Lower lobe of right lung (tissue), 2 donors: ENCODE results near the gene SPATA18. TPM values are rescaled to one million over a fixed set of nuclear protein-coding genes. Genes with fewer than 3 reads are reported as not detected.

Source experiments
- ATAC-seq, 2 donors: fragments of 200-7000 bp; cut with Tn5 transposase; one replicate each; pipeline ENCODE4 v1.9.1; 2020 to 2022; ENCODE audit warnings: mild to moderate bottlenecking in 2 of 2, moderate library complexity in 2 of 2
- DNase-seq: peaks from one replicate; pipeline ENCODE4 v3.0.0-alpha.2; 2020
- H3K27ac ChIP-seq: fragments of 200-600 bp; one replicate; pipeline ENCODE4 v1.8.0; 2022
- H3K27me3 ChIP-seq: fragments of 200-600 bp; one replicate; pipeline ENCODE4 v1.8.0; 2022; ENCODE audit warnings: low read depth
- H3K36me3 ChIP-seq: fragments of 200-600 bp; one replicate; pipeline ENCODE4 v1.8.0; 2022; ENCODE audit warnings: mild to moderate bottlenecking
- H3K4me1 ChIP-seq: fragments of 200-600 bp; one replicate; pipeline ENCODE4 v1.8.0; 2022
- H3K4me3 ChIP-seq: fragments of 200-600 bp; one replicate; pipeline ENCODE4 v1.8.0; 2022; ENCODE audit warnings: mild to moderate bottlenecking
- H3K9me3 ChIP-seq: fragments of 200-600 bp; one replicate; pipeline ENCODE4 v1.8.0; 2022
- intact Hi-C: fragments of 100-400 bp; cut with DNase I; formaldehyde crosslinking; loops from one replicate; pipeline ENCODE4 v1.11.0; 2022
- total RNA-seq: library from RNA; stranded (reverse); fragmentation: NEBNext Ultra II Directional; extraction: Animal tissue kit (Norgen Biotek cat#: 25700); gene quantifications from one replicate; pipeline ENCODE4 v1.2.1, GENCODE V29; 2021
- TF ChIP-seq, protein P1 (sequence below): fragments of 200-600 bp; IDR thresholded peaks from one replicate; pipeline ENCODE4 v1.8.0; 2022; ENCODE audit warnings: antibody characterized with exemption, mild to moderate bottlenecking
- donor health status: DM: no; HTN: yes; CAD: no; lungs with severe emphysema.

SPATA18 gene
- total RNA-seq, 1 donor from 2014 or later: 24.7 TPM

DNA sequence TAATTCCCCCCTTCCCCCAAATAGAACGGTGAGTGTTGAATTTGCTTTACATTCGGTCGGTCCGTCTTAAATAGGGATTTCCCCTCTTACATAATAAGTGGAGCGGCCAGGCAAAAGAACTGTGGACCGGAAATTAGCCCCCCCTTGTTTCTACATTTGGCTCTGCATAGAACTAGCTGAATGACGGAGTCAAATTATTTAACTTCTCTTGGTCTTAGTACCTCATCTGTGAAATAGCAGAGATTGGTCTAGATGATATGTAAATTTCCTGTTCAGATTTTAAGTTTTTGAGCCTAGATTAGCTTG is 1.3 kb downstream of the SPATA18 start:
- no peaks in the 10 kb centered on the region for H3K9me3 ChIP-seq
- TF ChIP-seq, protein P1, sequence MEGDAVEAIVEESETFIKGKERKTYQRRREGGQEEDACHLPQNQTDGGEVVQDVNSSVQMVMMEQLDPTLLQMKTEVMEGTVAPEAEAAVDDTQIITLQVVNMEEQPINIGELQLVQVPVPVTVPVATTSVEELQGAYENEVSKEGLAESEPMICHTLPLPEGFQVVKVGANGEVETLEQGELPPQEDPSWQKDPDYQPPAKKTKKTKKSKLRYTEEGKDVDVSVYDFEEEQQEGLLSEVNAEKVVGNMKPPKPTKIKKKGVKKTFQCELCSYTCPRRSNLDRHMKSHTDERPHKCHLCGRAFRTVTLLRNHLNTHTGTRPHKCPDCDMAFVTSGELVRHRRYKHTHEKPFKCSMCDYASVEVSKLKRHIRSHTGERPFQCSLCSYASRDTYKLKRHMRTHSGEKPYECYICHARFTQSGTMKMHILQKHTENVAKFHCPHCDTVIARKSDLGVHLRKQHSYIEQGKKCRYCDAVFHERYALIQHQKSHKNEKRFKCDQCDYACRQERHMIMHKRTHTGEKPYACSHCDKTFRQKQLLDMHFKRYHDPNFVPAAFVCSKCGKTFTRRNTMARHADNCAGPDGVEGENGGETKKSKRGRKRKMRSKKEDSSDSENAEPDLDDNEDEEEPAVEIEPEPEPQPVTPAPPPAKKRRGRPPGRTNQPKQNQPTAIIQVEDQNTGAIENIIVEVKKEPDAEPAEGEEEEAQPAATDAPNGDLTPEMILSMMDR: no peak
- intact Hi-C loops: no loop called here
- peaks cover 12% of the 10 kb centered on the region for H3K4me1 ChIP-seq
- peak; percentile 64 to 82 for ATAC-seq
- H3K36me3 ChIP-seq: no peaks in the 10 kb centered on the region
- peak overlapping the region; percentile 63 for H3K4me3 ChIP-seq
- H3K27ac ChIP-seq: peak overlapping the region; percentile 29
- DNase-seq: no peak
- peaks cover 16% of the 10 kb centered on the region for H3K27me3 ChIP-seq

DNA sequence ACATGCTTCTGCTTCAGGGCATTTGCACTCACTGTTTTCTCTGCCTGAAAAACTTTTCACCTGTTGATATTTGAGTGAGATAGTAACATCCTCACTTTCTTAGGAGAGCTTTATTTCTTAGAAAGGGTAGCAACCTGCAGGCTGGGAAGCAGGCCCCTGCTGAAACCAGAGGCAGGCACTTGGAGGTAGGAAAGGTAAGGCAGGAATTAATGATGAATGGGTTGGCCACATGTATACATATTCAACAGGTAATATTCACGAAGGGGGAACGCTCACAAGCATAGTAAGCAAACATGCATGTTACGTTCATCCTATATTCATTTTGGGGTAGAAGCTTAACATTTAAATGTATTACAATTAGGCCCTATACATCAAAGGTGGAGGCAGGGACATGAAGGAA is 3.1 kb downstream of the SPATA18 start:
- Histone ChIP-seq H3K27me3 (peaks cover 12% of the 10 kb centered on the region), H3K9me3 (no peaks in the 10 kb centered on the region), H3K27ac (no peak overlapping the region), H3K4me1 (peaks cover 27% of the 10 kb centered on the region), H3K4me3 (no peak overlapping the region), H3K36me3 (no peaks in the 10 kb centered on the region)
- ATAC-seq (no peak), DNase-seq (no peak)
- intact Hi-C loops: no loop called here
- TF ChIP-seq, protein P1: no peak

DNA sequence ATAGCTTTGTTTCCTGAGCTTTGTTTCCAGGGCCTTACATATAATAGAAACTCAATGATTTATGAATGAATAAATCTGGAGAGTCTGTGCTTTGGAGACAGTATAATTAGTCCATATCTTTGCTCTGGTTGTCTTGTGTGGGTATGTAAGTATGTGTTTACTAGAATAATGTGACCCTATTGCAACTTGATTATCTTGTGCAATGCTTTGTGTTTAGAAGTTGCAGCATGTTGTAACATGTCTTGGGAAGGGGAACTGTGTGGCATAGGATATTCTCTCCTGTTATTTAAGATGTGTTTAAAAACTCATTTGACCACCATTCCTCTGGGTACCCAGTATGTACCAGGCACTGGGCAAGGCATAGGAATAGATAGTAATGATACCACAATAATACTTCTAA is 6.1 kb downstream of the SPATA18 start:
- Histone ChIP-seq H3K27ac (no peak overlapping the region), H3K4me3 (no peak overlapping the region), H3K9me3 (no peaks in the 10 kb centered on the region), H3K27me3 (peaks cover 1% of the 10 kb centered on the region), H3K4me1 (peaks cover 33% of the 10 kb centered on the region), H3K36me3 (no peaks in the 10 kb centered on the region)
- intact Hi-C loops: no loop called here
- no peak for DNase-seq
- no peak for ATAC-seq
- TF ChIP-seq, protein P1: no peak

DNA sequence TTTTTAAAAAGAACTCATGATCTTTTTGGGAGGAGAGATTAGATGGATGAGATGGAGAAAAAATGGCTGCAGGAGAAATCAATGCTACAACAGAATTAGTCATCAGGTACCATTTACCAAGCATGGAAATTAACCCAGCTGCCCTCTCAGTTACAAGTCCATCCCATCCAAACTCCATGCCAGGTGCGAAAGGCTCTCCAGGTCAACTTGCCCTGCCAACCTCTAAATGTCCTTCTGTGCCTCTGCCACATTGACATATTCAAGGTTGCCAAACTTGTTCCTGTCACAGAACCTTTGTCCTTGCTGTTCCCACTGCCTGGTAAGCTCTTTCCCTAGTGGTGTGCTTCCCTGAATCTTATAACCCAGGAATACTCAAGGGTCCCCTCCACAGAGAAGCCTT is 7.2 kb downstream of the SPATA18 start:
- Histone ChIP-seq H3K36me3 (no peaks in the 10 kb centered on the region), H3K27me3 (no peaks in the 10 kb centered on the region), H3K4me1 (peaks cover 29% of the 10 kb centered on the region), H3K4me3 (no peak overlapping the region), H3K9me3 (no peaks in the 10 kb centered on the region), H3K27ac (no peak overlapping the region)
- no peak for ATAC-seq
- intact Hi-C loops: no loop called here
- no peak for DNase-seq
- TF ChIP-seq, protein P1: no peak

DNA sequence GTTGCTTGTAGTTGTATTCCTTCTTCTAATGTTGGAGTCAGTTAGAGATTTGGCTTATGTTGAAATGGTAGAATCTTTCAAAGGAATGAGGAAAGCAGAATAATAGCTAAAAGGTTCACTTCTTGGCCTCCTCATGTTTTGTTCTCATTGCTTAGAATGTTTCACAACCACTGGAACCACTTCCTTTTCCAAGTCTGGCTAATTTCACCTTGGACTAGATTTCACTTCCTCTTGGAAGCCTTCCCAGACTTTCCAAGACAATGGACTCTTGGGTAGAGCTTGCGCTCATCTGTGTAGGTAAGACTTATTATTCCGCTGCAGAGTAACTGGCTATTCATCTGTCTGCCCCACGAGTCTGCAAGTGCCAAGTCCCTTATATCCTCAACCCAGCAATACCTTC is 8.3 kb downstream of the SPATA18 start:
- H3K27me3 ChIP-seq: no peaks in the 10 kb centered on the region
- intact Hi-C loops: no loop called here
- H3K27ac ChIP-seq: no peak overlapping the region
- no peak overlapping the region for H3K4me3 ChIP-seq
- TF ChIP-seq, protein P1: no peak
- peaks cover 29% of the 10 kb centered on the region for H3K4me1 ChIP-seq
- ATAC-seq (peak; percentile 68 to 80), DNase-seq (no peak)
- no peaks in the 10 kb centered on the region for H3K9me3 ChIP-seq
- no peaks in the 10 kb centered on the region for H3K36me3 ChIP-seq

DNA sequence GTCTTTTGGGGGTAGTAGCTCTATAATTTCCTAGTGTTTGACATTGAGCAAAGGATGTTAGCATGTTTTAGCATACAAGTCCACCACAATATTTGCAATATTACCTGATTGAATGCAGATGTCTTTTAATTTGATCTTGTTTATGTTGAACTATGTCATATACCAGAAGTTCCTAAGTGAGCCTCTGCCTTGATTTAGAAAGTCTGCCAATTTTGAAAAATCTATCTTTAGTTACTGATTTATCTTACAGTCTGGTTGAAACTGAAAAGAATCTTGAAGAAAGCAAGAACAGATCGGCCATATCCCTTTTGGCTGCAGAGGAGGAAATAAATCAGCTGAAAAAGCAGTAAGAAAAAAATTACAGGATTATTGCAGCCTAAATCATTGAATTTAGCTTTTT is 18.5 kb downstream of the SPATA18 start:
- TF ChIP-seq, protein P1: no peak
- H3K36me3 ChIP-seq: no peaks in the 10 kb centered on the region
- no peaks in the 10 kb centered on the region for H3K4me1 ChIP-seq
- H3K27me3 ChIP-seq: peaks cover 4% of the 10 kb centered on the region
- no peak overlapping the region for H3K27ac ChIP-seq
- H3K4me3 ChIP-seq: no peak overlapping the region
- ATAC-seq (no peak), DNase-seq (no peak)
- intact Hi-C loops: no loop called here
- no peaks in the 10 kb centered on the region for H3K9me3 ChIP-seq
